ENCODE results near the gene DENND2C.

DENND2C gene

DNA sequence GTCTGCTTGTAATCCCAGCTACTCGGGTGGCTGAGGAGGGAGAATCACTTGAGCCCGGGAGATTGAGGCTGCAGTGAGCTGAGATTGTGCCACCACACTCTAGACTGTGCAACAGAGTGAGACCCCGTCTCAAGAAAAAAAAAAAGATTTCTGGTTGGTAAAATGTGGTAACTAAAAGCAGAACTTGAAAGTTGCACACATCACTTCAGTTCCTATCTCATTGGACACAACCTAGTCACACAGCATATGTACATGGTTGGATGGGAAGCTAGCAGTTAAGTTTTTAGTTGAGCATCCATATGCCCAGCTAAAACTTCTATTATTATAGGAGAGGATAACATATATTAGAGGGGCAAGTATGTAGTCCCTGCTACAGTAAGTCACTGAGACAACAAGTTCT, 110.5 kb downstream of the DENND2C start:
- Histone ChIP-seq H3K4me3 (ENCODE audit: low read length) (no peak overlapping the region), H3K9ac (ENCODE audit: low read length) (no peak overlapping the region), H3K9me3 (ENCODE audit: control insufficient read depth, low read length) (no peaks in the 10 kb centered on the region), H3K36me3 (ENCODE audit: control insufficient read depth, insufficient read depth, low read length, severe bottlenecking) (no peaks in the 10 kb centered on the region), H3K27me3 (replicated peaks; ENCODE audit: control insufficient read depth, insufficient read depth, low read length) (no peaks in the 10 kb centered on the region), H3K4me1 (ENCODE audit: control insufficient read depth, insufficient read depth, low read length) (no peaks in the 10 kb centered on the region)
- DNase-seq (ENCODE audit: low read depth), result no peak

DNA sequence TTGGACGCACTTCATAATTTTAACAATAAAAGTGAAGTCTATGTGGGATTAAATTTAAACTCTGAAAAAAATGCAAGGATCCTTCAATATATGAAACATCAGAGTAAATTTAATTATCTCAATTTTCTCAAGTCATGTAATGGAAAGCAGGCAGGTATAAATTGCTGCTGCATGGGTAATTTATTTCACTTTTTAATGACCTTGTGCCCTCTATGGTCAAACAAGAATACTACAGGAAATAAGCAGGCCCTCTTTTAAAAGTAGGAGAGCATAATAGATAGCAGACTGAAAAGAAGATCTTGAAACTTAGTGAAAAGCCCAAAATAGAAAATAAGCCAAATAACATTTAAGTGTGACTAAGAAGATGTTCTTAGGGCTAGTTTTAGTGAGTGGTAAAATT, 111.3 kb downstream of the DENND2C start:
- H3K9me3 ChIP-seq (ENCODE audit: control insufficient read depth, low read length), result no peaks in the 10 kb centered on the region
- no peaks in the 10 kb centered on the region for H3K27me3 ChIP-seq (replicated peaks; ENCODE audit: control insufficient read depth, insufficient read depth, low read length)
- no peaks in the 10 kb centered on the region for H3K4me1 ChIP-seq (ENCODE audit: control insufficient read depth, insufficient read depth, low read length)
- H3K36me3 ChIP-seq (ENCODE audit: control insufficient read depth, insufficient read depth, low read length, severe bottlenecking), result no peaks in the 10 kb centered on the region
- no peak overlapping the region for H3K4me3 ChIP-seq (ENCODE audit: low read length)
- H3K9ac ChIP-seq (ENCODE audit: low read length), result no peak overlapping the region
- no peak for DNase-seq (ENCODE audit: low read depth)

DNA sequence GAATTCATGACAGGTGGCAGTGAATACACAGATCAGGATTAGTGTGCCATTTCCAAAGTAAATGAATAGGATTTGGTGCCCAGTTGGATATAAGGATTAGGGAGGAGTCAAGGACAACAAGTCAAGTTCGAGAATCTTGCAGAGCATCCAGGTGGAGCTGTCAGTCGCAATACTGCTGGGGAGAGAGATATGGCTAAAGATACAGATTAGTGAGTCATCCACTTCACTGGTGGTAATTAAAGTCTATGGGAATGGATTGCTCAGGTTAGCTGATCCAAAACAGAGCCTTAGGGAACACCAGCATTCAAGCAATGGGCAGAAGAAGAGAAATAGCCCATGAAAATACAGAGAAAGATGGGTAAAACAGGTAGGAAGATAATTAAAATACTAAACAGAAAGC, 115.3 kb downstream of the DENND2C start:
- H3K9me3 ChIP-seq (ENCODE audit: control insufficient read depth, low read length), result no peaks in the 10 kb centered on the region
- H3K27me3 ChIP-seq (replicated peaks; ENCODE audit: control insufficient read depth, insufficient read depth, low read length), result no peaks in the 10 kb centered on the region
- H3K4me1 ChIP-seq (ENCODE audit: control insufficient read depth, insufficient read depth, low read length), result no peaks in the 10 kb centered on the region
- no peak overlapping the region for H3K9ac ChIP-seq (ENCODE audit: low read length)
- H3K4me3 ChIP-seq (ENCODE audit: low read length), result no peak overlapping the region
- no peaks in the 10 kb centered on the region for H3K36me3 ChIP-seq (ENCODE audit: control insufficient read depth, insufficient read depth, low read length, severe bottlenecking)
- no peak for DNase-seq (ENCODE audit: low read depth)

- no peak overlapping the region for H3K4me3 ChIP-seq (ENCODE audit: low read length)
- H3K4me1 ChIP-seq (ENCODE audit: control insufficient read depth, insufficient read depth, low read length), result no peaks in the 10 kb centered on the region
- no peaks in the 10 kb centered on the region for H3K27me3 ChIP-seq (replicated peaks; ENCODE audit: control insufficient read depth, insufficient read depth, low read length)
- no peaks in the 10 kb centered on the region for H3K36me3 ChIP-seq (ENCODE audit: control insufficient read depth, insufficient read depth, low read length, severe bottlenecking)
- H3K9ac ChIP-seq (ENCODE audit: low read length), result no peak overlapping the region
- no peaks in the 10 kb centered on the region for H3K9me3 ChIP-seq (ENCODE audit: control insufficient read depth, low read length)
- DNase-seq (ENCODE audit: low read depth), result no peak
Measured at GRCh38 chr1:114552106-114552639, 117.7 kb downstream of the DENND2C start.

- no peak overlapping the region for H3K9ac ChIP-seq (ENCODE audit: low read length)
- no peaks in the 10 kb centered on the region for H3K36me3 ChIP-seq (ENCODE audit: control insufficient read depth, insufficient read depth, low read length, severe bottlenecking)
- DNase-seq (ENCODE audit: low read depth), result no peak
- H3K9me3 ChIP-seq (ENCODE audit: control insufficient read depth, low read length), result no peaks in the 10 kb centered on the region
- H3K4me3 ChIP-seq (ENCODE audit: low read length), result no peak overlapping the region
- no peaks in the 10 kb centered on the region for H3K4me1 ChIP-seq (ENCODE audit: control insufficient read depth, insufficient read depth, low read length)
- no peaks in the 10 kb centered on the region for H3K27me3 ChIP-seq (replicated peaks; ENCODE audit: control insufficient read depth, insufficient read depth, low read length)
Measured at GRCh38 chr1:114551400-114551799, 118.4 kb downstream of the DENND2C start.

GRCh38 chr1:114550336-114550735, 119.5 kb downstream of the DENND2C start:
- DNase-seq (ENCODE audit: low read depth), result no peak
- Histone ChIP-seq H3K36me3 (ENCODE audit: control insufficient read depth, insufficient read depth, low read length, severe bottlenecking) (no peaks in the 10 kb centered on the region), H3K9ac (ENCODE audit: low read length) (no peak overlapping the region), H3K9me3 (ENCODE audit: control insufficient read depth, low read length) (no peaks in the 10 kb centered on the region), H3K4me1 (ENCODE audit: control insufficient read depth, insufficient read depth, low read length) (no peaks in the 10 kb centered on the region), H3K4me3 (ENCODE audit: low read length) (no peak overlapping the region), H3K27me3 (replicated peaks; ENCODE audit: control insufficient read depth, insufficient read depth, low read length) (no peaks in the 10 kb centered on the region)

- H3K4me3 ChIP-seq (ENCODE audit: low read length), result no peak overlapping the region
- no peaks in the 10 kb centered on the region for H3K36me3 ChIP-seq (ENCODE audit: control insufficient read depth, insufficient read depth, low read length, severe bottlenecking)
- no peaks in the 10 kb centered on the region for H3K4me1 ChIP-seq (ENCODE audit: control insufficient read depth, insufficient read depth, low read length)
- no peaks in the 10 kb centered on the region for H3K27me3 ChIP-seq (replicated peaks; ENCODE audit: control insufficient read depth, insufficient read depth, low read length)
- no peak overlapping the region for H3K9ac ChIP-seq (ENCODE audit: low read length)
- H3K9me3 ChIP-seq (ENCODE audit: control insufficient read depth, low read length), result no peaks in the 10 kb centered on the region
- DNase-seq (ENCODE audit: low read depth), result no peak
Measured at GRCh38 chr1:114549137-114549536, 120.7 kb downstream of the DENND2C start.

DNA sequence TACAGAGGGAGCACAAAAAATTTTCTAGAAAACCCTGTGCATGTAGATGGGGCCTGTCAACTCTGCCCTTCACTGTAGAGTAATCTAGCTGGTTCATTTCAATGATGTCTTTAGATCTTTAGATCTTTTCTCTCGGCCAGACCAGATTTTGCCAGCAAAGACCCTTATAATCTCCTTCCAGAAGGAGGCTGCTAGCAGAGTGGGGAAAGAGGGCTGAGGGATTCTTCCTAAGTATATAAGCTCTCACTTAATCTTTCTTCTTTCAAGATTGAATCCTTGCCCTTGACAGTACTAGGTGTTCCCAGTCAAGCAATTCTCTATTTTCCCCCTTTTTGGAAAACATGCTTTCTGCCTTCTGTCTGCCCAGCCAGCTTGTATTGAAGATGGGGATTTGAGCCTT, 122.8 kb downstream of the DENND2C start:
- no peaks in the 10 kb centered on the region for H3K4me1 ChIP-seq (ENCODE audit: control insufficient read depth, insufficient read depth, low read length)
- H3K9ac ChIP-seq (ENCODE audit: low read length), result no peak overlapping the region
- H3K27me3 ChIP-seq (replicated peaks; ENCODE audit: control insufficient read depth, insufficient read depth, low read length), result no peaks in the 10 kb centered on the region
- no peaks in the 10 kb centered on the region for H3K9me3 ChIP-seq (ENCODE audit: control insufficient read depth, low read length)
- no peak for DNase-seq (ENCODE audit: low read depth)
- no peaks in the 10 kb centered on the region for H3K36me3 ChIP-seq (ENCODE audit: control insufficient read depth, insufficient read depth, low read length, severe bottlenecking)
- no peak overlapping the region for H3K4me3 ChIP-seq (ENCODE audit: low read length)

- Histone ChIP-seq H3K27me3 (replicated peaks; ENCODE audit: control insufficient read depth, insufficient read depth, low read length) (no peaks in the 10 kb centered on the region), H3K9me3 (ENCODE audit: control insufficient read depth, low read length) (no peaks in the 10 kb centered on the region), H3K36me3 (ENCODE audit: control insufficient read depth, insufficient read depth, low read length, severe bottlenecking) (no peaks in the 10 kb centered on the region), H3K9ac (ENCODE audit: low read length) (no peak overlapping the region), H3K4me1 (ENCODE audit: control insufficient read depth, insufficient read depth, low read length) (no peaks in the 10 kb centered on the region), H3K4me3 (ENCODE audit: low read length) (no peak overlapping the region)
- no peak for DNase-seq (ENCODE audit: low read depth)
Measured at GRCh38 chr1:114545796-114546195, 124.1 kb downstream of the DENND2C start.

DNA sequence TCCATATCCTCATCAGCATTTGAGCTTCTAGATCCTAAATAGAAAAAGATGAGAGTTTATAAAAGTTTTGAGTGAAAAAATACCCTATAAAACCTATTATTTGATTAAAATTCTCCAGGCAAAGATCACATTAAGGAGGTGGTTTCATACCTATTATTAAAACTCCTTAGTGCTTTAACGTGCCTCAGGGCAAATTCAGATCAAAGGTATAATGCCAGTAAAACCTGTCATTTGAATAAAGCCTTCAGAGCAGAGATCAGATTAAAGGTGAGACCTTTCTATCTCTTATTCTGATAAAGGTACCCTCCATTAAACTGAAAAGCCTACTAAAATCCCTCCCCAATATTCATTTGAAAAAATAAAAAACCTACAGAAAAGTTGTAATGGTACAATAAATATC, 124.5 kb downstream of the DENND2C start:
- Histone ChIP-seq H3K27me3 (replicated peaks; ENCODE audit: control insufficient read depth, insufficient read depth, low read length) (no peaks in the 10 kb centered on the region), H3K4me1 (ENCODE audit: control insufficient read depth, insufficient read depth, low read length) (no peaks in the 10 kb centered on the region), H3K4me3 (ENCODE audit: low read length) (no peak overlapping the region), H3K9ac (ENCODE audit: low read length) (no peak overlapping the region), H3K36me3 (ENCODE audit: control insufficient read depth, insufficient read depth, low read length, severe bottlenecking) (no peaks in the 10 kb centered on the region), H3K9me3 (ENCODE audit: control insufficient read depth, low read length) (no peaks in the 10 kb centered on the region)
- no peak for DNase-seq (ENCODE audit: low read depth)

GRCh38 chr1:114540821-114541220, 129.0 kb downstream of the DENND2C start:
- H3K27me3 ChIP-seq (replicated peaks; ENCODE audit: control insufficient read depth, insufficient read depth, low read length), result peaks cover 3% of the 10 kb centered on the region
- H3K9ac ChIP-seq (ENCODE audit: low read length), result no peak overlapping the region
- H3K4me3 ChIP-seq (ENCODE audit: low read length), result no peak overlapping the region
- H3K4me1 ChIP-seq (ENCODE audit: control insufficient read depth, insufficient read depth, low read length), result no peaks in the 10 kb centered on the region
- DNase-seq (ENCODE audit: low read depth), result no peak
- no peaks in the 10 kb centered on the region for H3K36me3 ChIP-seq (ENCODE audit: control insufficient read depth, insufficient read depth, low read length, severe bottlenecking)
- H3K9me3 ChIP-seq (ENCODE audit: control insufficient read depth, low read length), result no peaks in the 10 kb centered on the region

- Histone ChIP-seq H3K27me3 (replicated peaks; ENCODE audit: control insufficient read depth, insufficient read depth, low read length) (peaks cover 3% of the 10 kb centered on the region), H3K4me3 (ENCODE audit: low read length) (no peak overlapping the region), H3K36me3 (ENCODE audit: control insufficient read depth, insufficient read depth, low read length, severe bottlenecking) (no peaks in the 10 kb centered on the region), H3K9ac (ENCODE audit: low read length) (no peak overlapping the region), H3K4me1 (ENCODE audit: control insufficient read depth, insufficient read depth, low read length) (no peaks in the 10 kb centered on the region), H3K9me3 (ENCODE audit: control insufficient read depth, low read length) (no peaks in the 10 kb centered on the region)
- no peak for DNase-seq (ENCODE audit: low read depth)
Measured at GRCh38 chr1:114540272-114540671, 129.6 kb downstream of the DENND2C start.

All from adipocyte (in vitro differentiated cells).